NCI-H345 treated with DMSO at 0.1 percent for 48 hours (cell line): ENCODE results near the gene CDK19.
"Not testable (repeated sequence)": the region's sequence is repeated elsewhere in the genome, so short reads cannot be mapped to it uniquely, and the experiment has no call there.

Experiments
- DNase-seq: peaks from one replicate; lab custom pipeline; 2025; ENCODE audit not compliant: unreplicated experiment; lab: John Stamatoyannopoulos, UW

CDK19 gene

GRCh38 chr6:110815411-110816409 is at the start of gene CDK19:
Gene CDK19 (minus strand): TSS chr6:110815469. CDS start chr6:110815136, 333 bp downstream.
- peak; percentile 98 for DNase-seq

- DNase-seq: no peak
Observed at GRCh38 chr6:110864824-110865223, 49.6 kb upstream of the CDK19 start.

- DNase-seq: no peak
Observed at GRCh38 chr6:110859335-110859792, 44.1 kb upstream of the CDK19 start.

- no peak for DNase-seq
Observed at GRCh38 chr6:110858562-110859214, 43.4 kb upstream of the CDK19 start.

DNA sequence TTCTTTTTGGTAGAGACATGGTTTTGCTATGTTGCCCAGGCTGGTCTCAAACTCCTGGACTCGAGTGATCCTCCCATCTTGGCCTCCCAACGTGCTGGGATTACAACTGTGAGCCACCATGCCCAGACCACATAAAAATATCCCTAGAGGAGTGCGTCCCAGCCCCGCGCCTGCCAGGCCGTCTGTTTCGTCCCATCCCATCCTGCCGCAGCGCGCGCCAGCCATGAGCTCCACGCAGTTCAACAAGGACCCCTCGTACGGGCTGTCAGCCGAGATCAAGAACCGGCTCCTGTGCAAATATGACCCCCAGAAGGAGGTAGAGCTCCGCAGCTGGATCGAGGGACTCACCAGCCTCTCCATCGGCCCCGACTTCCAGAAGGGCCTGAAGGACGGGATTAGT is 42.7 kb upstream of the CDK19 start:
- DNase-seq: no peak

- DNase-seq: no peak
Observed at GRCh38 chr6:110856296-110856695, 41.0 kb upstream of the CDK19 start.

DNA sequence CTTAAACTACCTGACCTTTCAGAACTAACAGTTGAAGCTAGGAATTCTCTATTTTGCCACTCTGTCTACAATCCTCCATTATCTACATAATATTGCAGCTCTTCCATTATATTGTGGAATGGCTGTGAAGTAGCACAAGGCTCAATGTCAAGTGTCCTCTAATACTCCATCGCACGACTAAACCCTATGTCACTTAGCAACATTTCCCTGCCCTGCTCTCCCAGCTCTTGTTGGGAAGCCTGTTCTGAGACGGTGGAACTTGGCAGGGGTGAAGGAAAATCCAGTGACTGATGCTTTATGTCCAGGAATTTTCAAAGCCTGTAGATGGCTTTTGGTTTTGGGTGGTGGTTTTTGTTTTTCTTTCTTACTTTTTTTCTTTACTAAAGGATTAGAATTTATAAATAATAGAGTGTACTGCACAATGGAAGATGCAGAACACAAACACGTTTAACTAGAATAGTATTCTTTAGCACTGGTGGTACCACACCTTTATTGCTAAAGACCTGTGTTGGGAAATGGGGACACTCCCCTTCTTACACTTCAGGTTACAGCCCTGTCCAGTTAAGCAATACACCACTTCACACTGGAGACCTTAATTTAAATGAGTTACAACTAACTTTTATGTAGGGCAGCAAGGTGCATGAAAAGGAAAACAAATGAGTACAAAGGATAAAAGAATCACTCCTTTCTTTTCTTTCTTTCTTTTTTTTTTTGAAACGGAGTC is 38.6 kb upstream of the CDK19 start:
- DNase-seq: no peak

DNA sequence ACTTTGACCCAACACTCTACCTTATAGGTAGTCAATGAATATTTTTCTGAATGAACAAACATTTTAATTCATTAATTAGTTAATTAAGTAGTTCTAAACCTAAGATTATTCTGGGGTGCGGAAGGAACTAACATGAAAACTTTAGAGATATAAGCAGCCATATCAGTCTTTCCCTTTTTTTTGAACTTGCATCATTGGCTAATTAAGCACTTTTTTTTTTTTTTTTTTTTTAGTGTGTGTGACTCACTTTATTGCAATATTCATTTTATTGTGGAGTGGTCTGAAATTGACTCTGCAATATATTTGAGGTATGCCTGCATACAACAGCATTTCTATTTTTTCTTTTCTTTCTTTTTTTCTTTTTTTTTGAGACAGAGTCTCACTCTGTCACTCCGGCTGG is 37.5 kb upstream of the CDK19 start:
- no peak for DNase-seq

- DNase-seq: no peak
Observed at GRCh38 chr6:110849781-110850180, 34.5 kb upstream of the CDK19 start.

DNA sequence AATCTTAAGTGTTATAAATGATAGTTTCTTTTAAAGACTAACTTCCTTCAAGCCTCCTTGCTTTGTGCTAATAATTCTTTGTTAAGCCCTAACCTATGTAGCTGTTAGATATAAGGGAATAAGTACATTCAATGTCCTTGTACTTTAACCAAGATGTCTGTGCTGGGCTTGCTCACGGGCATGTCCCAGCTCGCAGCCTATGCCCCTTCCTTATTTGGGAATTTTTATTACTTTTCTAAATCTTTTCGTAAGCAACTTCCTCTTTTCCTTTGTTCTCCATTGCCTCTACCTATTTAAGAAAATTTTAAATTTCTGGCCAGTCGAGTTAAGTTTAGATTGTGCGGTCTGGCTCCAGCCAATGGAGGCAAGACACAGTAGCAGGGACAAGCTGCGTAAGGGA is 26.0 kb upstream of the CDK19 start:
- DNase-seq: no peak

GRCh38 chr6:110835751-110836150 is 20.5 kb upstream of the CDK19 start:
- not testable (repeated sequence) for DNase-seq

DNA sequence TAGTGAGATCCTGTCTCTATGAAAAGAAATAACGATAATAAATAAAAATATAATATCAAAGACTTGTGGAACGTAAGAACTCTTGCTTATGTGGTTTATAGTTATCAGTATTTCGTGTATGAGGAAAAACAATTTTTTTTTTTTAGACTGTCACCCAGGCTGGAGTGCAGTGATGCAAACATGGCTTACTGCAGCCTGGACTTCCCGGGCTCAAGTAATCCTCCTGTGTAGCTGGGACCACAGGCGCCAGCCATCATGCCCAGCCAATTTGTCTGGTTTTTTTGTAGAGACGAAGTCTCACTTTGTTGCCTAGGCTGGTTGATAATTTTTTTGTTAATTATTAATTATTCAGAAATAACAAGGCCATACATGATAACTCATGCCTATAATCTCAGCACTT is 18.6 kb upstream of the CDK19 start:
- no peak for DNase-seq

- no peak for DNase-seq
Observed at GRCh38 chr6:110831405-110831804, 16.1 kb upstream of the CDK19 start.

DNA sequence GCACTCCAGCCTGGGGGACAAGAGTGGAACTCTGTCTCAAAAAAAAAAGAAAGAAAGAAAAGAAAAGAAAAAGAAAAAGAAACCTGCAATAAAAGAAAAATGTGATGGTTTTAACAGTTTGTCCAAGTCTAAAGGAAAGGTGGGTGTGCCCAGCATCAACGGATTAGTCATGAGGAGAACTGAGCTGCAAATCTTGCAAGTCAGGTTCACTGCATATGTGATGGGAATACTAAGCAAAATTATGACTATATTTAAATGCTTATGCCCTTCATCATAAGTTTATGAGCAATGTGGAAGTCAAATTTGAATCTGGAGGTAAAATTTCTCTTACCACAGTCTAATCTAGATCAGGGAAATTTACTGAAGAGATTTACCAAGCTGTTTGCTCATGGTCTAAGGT is 13.1 kb upstream of the CDK19 start:
- no peak for DNase-seq

- no peak for DNase-seq
Observed at GRCh38 chr6:110826236-110827129, 11.2 kb upstream of the CDK19 start.

DNA sequence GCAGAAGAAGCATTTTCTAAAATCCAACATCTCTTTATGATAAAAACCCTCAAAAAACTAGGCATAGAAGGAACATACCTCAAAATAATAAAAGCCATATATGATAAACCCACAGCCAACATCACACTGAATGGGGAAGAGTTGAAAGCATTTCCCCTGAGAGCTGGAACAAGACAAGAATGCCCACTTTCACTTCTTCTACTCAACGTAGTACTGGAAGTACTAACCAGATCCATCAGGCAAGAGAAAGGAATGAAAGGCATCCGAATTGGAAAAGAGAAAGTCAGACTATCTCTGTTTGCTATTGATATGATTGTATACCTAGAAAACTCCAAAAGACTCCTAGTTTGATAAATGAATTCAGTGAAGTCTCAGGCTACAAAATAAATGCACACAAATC is 7.9 kb upstream of the CDK19 start:
- DNase-seq: no peak

DNA sequence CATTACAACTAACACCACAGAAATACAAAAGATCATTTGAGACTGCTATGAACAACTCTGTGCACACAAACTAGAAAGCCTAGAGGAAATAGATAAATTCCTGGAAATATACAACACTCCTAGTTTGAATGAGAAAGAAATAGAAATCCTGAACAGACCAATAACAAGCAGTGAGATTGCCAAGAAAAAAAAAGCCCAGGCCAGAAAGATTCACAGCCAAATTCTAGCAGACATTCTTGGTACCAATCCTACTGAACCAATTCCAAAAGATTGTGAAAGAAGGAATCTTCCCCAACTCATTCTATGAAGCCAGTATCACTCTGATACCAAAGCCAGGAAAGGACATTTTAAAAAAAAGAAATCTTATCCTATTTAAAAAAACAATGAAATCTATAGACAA is 7.0 kb upstream of the CDK19 start:
- DNase-seq: no peak

- no peak for DNase-seq
Observed at GRCh38 chr6:110816677-110817076, 1.4 kb upstream of the CDK19 start.

DNA sequence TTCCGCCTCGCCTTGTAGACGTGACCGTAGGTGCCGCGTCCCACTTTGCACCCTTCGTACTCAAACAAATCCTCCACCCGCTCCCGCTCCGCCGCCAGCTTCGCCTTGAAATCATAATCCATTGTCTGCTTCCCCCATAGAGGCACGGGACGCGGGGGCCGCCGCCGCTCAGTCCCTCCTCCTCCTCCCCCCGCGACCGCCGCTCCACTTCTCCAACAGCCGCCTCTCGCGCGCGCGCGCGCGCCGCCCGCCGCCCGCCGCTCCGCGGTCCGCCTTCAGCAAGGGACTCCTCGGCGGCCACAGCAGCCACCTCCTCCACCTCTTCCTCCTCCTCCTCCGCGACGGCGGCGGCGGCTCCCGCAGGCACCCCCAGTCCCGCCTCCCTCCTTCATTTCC is 256 bp downstream of the CDK19 start:
- peak; percentile 55 for DNase-seq
